Activated CD8-positive, alpha-beta memory T cell treated with anti-CD3 and anti-CD28 coated beads, Interleukin-2, amount 50 U/mL, for 48 hours (primary cell): Measurements from ENCODE around the gene WDR5.
"Not testable (repeated sequence)": the region's sequence is repeated elsewhere in the genome, so short reads cannot be mapped to it uniquely, and the experiment has no call there.

Experiments
- DNase-seq: peaks from one replicate; pipeline ENCODE4 v3.0.0-alpha.2; 2020

The WDR5 gene

GRCh38 chr9:134135343-134136117 is at the start of gene WDR5:
Gene WDR5, plus strand, starts transcription at chr9:134136082. Its CDS starts 3,796 bp downstream, at chr9:134139878.
- peak; percentile 97 for DNase-seq

GRCh38 chr9:134088063-134088725 is 47.7 kb upstream of the WDR5 start:
- DNase-seq, result no peak

DNA sequence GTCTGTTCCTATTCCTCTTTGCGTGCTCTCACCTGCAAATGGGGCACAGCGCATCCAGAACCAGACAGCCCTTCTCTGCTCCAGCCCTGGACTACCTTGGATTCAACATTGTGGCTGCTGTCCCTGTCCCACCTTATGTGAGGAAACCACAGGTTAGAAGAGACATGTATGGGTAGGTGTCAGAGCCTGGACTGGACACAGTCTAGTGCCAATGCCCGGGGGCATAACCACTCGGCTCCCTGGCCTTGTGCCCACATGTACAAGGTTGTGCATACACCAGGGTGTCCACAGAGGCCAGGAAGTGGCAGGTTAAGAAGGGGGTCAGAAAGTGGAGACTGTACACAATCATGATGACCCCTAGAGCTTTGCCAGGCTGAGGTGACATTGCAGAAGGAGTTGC is 45.9 kb upstream of the WDR5 start:
- DNase-seq, result no peak

DNA sequence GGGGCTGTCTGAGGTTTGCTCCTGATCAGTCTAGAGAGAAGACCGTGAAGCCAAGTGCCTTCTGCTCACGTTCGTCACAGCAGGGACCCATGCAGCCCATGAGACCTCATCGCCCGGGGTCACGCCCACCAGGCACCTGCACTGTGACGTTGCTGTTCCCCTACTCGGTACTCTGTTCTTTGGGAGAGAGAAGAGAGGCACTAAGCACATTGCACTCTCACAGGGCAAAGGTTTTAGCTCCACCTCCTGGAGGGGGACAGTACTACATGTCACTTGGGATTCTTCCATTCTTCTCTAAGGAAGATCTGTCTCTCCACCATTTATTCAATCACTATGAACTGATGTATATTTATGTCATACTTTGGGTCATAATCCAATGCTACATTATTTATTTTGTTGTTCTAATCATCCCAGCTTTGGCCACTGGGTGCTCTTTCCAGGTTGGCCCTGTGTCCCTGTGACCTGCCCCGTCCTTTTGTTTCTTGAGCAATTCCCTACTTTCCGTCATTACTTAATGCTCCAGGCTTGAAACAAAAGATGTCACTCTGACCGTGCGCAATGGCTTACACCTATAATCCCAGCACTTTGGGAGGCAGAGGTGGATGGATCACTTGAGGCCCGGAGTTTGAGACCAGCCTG is 36.6 kb upstream of the WDR5 start:
- DNase-seq, result peak; percentile 77

GRCh38 chr9:134100040-134100439 is 35.8 kb upstream of the WDR5 start:
- DNase-seq, result no peak

- not testable (repeated sequence) for DNase-seq
Observed at GRCh38 chr9:134101133-134101532, 34.7 kb upstream of the WDR5 start.

DNA sequence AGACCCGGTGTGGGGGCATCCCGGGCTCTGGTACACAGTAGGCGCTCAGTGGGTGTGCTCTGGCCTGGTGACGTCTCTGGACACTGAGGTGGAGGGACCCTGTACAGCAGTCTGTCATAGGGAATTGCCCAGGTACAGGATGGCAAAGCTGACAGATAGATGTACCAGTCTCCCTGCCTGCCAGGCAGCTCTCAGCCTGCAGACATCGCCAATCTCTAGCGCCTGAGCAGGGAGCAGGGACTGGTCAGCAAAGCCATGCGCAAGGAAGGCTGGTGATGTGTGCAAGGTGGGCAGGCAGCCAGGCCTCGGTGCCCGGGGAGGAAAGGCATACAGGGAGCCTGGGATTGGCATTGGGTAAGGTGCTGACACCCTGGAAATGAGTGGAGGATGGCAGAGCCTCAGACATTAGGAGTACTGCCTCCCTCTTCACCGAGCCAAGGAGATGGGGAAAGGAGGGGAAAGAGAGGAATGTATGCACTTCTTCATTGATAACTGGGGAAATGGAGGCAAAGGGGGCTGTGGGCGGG is 34.2 kb upstream of the WDR5 start:
- DNase-seq, result no peak

DNA sequence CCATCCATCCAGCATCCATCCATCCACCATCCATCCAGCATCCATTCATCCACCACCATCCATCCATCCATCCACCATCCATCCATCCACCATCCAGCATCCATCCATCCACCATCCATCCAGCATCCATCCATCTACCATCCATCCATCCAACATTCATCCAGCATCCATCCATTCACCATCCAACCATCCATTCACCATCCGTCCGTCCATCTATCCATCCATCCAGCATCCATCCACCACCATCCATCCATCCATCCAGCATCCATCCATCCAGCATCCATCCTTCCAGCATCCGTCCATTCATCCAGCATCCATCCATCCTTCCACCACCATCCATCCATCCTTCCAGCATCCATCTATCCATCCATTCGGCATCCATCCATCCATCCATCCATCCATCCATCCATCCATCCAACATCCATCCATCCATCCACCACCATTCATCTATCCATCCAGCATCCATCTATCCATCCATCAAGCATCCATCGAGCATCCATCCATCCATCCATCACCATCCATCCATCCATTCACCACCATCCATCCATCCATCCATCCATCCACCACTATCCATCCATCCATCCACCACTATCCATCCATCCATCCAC is 32.4 kb upstream of the WDR5 start:
- no peak for DNase-seq

DNA sequence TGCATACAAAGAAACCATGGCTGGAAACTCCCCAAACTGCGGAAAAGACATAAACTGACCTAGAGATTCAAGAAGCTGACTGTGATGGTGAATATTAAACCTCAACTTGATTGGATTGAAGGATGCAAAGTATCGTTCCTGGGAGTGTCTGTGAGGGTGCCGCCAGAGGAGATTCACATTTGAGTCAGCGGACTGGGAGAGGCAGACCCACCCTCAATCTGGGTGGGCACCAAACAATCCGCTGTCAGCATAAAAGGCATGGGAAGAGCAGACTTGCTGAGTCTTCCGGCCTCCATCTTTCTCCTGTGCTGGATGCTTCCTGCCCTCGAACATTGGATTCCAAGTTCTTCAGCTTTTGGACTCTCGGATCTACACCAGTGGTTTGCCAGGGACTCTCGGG is 24.8 kb upstream of the WDR5 start:
- DNase-seq, result no peak

- DNase-seq, result no peak
Observed at GRCh38 chr9:134112561-134112960, 23.3 kb upstream of the WDR5 start.

- not testable (repeated sequence) for DNase-seq
Observed at GRCh38 chr9:134118972-134119371, 16.9 kb upstream of the WDR5 start.

DNA sequence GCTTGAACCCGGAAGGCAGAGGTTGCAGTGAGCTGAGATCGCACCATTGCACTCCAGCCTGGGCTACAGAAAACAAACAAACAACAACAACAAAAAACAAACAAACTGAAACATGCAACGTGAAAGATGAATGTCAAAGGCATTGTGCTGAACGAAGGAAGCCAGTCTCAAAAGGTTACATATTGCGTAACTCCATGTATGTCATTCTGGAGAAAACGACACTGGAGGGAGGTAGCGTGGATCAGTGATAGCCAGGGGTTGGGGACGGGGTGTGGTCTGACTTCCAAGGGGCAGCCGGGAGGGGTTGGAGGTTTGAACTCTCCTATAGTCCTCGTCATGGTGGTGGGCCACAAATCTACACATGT is 12.1 kb upstream of the WDR5 start:
- no peak for DNase-seq

GRCh38 chr9:134125413-134126095 is 10.3 kb upstream of the WDR5 start:
- no peak for DNase-seq

DNA sequence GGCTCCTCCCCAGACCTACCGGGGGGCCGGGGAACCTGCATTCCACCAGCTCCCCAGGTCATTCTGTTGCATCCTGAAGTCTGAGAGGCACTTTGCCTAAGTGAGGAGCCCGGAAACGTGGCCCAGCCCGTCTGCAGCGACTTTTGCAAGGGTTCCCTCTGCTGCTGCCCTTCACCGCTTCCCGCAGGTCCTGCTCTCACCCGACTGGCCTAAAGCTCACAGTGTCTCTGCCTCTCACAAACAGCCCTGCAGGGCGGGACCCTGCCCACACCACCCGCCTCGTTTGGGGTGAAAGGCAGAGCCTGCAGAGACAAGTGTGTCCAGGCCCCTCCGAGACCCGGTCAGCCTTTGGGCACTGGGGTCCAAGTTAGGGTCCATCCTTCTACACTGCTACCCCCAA is 9.5 kb upstream of the WDR5 start:
- no peak for DNase-seq

DNA sequence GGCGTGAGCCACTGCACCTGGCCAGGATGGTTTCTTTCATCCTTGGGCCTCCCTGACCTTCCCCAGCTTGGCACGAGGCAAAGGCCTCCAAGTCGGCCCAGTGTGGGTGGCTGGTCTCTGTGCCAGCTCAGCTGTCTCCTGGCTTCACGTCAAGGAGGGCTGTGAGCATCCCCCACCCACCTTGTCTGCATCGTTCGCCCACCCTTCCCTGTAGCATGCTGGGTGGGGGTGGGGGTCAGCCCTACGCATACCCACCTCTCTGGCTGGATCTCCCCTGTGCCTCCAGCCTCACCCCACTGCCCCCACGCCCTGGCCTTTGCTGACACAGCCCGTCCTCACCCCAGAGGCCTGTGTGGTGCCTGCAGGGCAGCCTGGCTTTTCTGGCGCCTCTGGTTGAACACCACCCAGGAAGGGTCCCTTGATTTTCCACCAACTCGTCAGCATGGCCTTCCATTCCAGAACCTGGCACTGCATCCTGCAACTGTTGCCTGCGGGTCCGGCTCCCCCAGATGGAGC is 8.8 kb upstream of the WDR5 start:
- DNase-seq, result no peak

DNA sequence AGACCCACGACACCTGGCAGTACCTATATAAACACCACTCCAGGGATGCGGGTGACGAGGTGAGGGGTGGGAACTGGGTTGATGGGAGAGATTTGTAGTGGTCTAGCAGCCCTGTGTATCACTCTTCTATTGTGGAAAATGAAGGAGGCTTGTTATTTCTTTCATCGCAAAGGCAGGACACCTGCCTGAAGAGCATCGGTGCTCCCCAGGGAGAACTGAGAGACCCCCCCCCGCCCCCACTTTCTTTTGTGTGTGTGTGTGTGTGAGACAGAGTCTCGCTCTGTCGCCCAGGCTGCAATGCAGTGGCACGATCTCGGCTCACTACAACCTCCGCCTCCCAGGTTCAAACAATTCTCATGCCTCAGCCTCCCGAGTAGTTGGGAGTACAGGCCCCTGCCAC is 8.3 kb upstream of the WDR5 start:
- no peak for DNase-seq

DNA sequence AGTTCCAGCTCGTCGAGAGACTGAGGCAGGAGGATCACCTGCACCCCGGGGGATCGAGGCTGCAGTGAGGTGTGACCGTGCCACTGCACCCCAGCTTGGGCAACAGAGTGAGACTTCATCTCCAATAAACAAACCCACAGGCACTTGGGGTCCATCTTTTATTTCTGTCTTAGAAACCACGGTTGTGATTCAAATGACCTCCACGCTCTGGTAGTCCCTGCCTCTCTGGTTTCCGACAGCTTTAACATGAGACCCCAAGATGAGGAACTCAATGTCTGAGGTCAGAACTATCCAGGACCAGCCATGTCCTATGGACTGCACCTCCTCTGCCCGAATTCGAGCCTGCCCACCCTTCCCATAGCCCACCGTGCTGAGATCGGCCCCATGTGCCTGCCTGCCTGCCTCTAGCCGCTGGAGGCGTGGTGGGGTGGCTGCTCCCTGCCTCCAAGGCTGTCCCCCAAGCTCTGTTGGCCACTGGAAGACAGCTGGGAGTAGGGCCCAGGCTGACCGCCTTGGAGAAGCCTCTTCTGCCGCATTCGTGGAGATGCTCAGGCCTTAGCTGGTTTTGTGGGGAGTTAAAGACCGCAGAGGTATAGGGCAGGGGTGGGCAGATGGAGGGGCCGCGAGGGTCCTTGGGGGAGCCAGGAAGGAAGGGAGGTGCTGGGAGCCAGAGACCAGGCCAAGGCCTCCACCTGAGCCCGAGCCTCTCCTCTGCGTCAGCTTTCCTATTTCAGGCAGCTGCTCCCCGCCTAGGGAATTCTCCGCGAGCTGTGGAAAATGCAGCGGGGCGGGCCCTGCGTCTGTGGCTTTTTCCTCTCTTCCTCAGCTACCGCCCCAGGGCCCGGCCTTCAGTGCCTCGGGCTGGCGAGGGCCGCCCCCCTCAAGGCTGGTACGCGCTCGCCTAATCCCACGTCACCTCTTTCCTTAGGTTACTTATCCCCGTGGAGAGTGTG is 6.9 kb upstream of the WDR5 start:
- no peak for DNase-seq

DNA sequence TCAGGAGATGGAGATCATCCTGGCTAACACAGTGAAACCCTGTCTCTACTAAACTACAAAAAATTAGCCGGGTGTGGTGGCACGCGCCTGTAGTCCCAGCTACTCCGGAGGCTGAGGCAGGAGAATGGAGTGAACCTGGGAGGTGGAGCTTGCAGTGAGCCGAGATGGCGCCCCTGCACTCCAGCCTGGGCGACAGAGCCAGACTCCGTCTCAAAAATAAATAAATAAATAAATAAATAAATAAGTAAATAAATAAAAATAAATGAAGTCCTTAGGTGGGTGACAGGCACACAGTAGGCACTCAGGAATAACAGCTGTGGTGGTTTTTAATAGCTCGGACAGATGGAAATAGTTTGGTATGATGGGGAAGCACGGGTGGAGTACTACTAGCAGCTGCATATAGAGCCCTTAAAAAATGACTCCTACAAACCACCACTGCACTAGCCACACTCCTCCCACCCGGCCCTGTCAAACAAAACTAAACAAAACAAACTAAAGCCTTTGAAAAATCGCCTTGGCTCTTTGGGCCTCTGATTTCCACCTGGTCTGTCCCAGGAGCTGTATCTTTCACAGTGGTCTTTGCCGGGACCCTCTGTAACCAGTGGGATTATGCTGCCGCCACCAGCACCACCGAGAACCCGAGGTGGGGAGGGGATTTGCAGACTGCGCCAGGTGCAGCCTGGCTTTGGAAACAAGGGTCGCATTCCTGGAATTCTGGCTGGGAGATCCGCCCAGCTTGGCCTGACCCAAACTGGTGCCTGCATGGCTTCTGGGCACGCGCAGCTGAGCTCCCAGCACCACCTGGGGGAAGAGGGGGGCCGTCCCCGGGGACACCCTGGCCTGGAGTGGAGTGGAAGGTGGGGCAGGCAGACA is 5.1 kb upstream of the WDR5 start:
- no peak for DNase-seq

DNA sequence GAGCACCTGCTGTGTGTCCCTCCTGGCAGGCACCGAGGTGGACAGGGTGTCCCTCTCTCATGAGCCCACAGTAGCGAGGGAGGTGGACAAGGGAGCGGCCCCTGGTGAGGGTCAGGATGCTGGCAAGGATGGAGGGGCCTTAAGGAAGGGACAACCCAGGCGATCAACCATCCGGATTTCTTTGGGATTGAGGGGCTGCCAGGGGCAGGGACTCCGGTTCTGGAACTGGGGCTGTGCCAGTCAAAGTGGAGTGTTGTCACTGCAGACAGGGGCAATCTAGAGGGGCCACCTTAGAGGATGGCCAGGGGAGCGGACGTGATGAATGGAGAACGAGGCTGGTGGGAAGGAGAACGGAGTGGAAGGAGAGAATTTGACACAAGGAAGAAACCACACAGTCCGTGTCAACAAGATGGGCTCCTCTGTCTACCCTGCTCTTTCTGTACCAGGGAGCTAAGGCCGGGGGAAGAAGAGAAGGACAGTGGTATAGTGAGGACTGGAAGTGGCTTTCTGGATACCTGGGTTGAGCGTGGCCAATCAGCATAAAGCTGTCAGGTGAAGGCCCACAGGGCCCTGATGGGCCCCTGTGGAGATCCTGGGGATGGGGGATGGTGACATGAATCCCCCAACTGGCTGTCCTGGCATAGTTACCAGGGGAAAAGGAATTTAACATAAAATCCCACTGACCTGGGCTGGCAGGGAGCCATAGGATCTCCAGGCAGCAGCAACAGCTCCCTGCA is 4.2 kb upstream of the WDR5 start:
- no peak for DNase-seq
